SK-N-DZ (cell line): ENCODE measurements around the gene MAN2A2.

Experiments used
- DNase-seq: peaks from one replicate; pipeline ENCODE4 v3.0.0-alpha.2; 2015; ENCODE audit warnings: low spot score
- small RNA-seq, 2 experiments: library from RNA; depleted of rRNA; stranded (forward); fragments of <200 nt; gene quantifications; one replicate each; pipeline ENCODE3, GENCODE V24; 2014

The MAN2A2 gene

GRCh38 chr15:90960298-90961091, 57.4 kb downstream of the MAN2A2 start:
- no peak for DNase-seq

GRCh38 chr15:90962021-90962420, 58.9 kb downstream of the MAN2A2 start:
- no peak for DNase-seq

GRCh38 chr15:90966262-90966661, 63.2 kb downstream of the MAN2A2 start:
- DNase-seq, result no peak

GRCh38 chr15:90967206-90967605, 64.1 kb downstream of the MAN2A2 start:
- no peak for DNase-seq

GRCh38 chr15:90968434-90968833, 65.3 kb downstream of the MAN2A2 start:
- DNase-seq, result no peak

GRCh38 chr15:90970274-90970673, 67.2 kb downstream of the MAN2A2 start:
- no peak for DNase-seq

- no peak for DNase-seq
Observed at GRCh38 chr15:90972133-90972532, 69.0 kb downstream of the MAN2A2 start.

Small RNAs within 50 kb of the gene (small RNA-seq; reads per million reads assigned to genes)
- 0 reads per million in 2 experiments for gene RN7SL363P
